ENCODE measurements around the gene CELSR1.

The CELSR1 gene

DNA sequence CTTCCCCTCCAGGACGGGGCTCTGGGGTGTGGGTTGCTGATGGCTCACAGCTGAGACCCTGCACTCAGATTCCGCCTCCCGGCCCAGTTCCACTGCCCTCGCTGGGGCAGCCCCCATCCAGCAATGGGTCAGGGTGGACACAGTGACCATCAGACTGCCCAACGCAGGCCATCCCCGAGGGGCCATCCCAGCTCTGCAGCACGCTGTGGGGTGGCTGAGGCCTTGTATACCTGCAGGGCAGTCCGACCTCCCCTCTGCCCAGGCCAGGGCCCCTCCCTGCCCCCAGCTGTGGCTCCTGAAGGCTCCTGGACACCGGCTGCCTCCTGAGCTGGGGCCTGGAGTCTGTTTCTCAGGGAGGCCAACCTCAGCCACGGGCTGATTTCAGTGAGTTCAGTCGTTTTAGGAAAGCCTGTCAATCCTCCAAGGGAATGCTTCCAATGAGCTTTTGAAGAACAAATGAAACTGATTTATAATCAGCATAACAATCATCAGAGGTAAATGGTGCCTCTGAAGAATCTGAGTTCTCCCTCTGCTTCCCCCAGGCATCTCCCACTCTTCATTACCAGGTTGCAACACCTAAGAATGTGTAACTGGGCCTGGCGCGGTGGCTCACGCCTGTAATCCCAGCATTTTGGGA lies 95.1 kb downstream of the CELSR1 start:
- FAIRE-seq (no peak), DNase-seq (ENCODE audit: insufficient read length) (no peak)
- no peak for TF ChIP-seq POLR2AphosphoS5 (IDR thresholded peaks at IDR 0.05; ENCODE audit: low read depth, low read length)
- no peak for TF ChIP-seq TAF1 (IDR thresholded peaks at IDR 0.05; ENCODE audit: borderline replicate concordance, low read depth, low read length)
- no peak for TF ChIP-seq POLR2A (IDR thresholded peaks at IDR 0.05; ENCODE audit: low read depth, low read length)

DNA sequence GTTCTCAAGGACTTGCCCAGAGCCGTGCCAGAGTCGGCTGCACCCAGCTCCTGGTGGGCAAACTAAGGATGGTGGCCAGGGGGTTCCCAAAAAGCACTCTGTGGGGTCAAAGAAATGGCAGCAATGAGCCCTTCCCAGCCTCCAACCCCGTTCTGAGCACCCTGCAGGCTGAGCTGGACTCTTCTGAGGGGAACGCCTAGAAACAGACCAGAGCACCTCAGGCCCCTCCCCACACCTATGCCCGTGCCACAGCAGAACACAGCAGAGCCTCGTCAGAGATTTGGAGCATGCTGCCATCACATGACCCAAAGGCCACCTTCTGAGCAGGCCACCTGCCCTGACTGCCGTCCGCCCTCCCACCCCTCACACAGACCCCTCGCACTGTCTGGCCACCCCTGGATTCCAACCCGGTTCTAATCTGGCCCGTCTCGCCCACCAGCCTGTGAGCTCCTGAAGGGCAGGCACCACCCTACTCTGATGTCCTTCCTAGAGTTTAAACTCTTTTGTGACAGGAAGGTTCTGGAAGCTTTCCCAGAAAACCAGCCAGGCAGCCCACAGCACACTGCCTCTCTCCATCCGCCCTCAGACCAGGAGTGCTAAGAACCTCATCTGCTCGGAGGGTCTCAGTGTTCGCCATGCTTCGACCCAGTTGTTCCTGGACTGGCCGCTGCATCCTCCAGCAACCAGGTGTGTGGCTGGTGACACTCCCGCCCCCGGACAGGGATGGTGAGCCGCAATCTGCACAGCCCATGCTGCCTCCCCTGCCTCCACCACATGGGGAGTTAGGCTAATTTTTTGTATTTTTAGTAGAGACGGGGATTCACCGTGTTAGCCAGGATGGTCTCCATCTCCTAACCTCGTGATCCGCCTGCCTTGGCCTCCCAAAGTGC lies 97.6 kb downstream of the CELSR1 start:
- FAIRE-seq (no peak), DNase-seq (ENCODE audit: insufficient read length) (no peak)
- no peak for TF ChIP-seq TAF1 (IDR thresholded peaks at IDR 0.05; ENCODE audit: borderline replicate concordance, low read depth, low read length)

DNA sequence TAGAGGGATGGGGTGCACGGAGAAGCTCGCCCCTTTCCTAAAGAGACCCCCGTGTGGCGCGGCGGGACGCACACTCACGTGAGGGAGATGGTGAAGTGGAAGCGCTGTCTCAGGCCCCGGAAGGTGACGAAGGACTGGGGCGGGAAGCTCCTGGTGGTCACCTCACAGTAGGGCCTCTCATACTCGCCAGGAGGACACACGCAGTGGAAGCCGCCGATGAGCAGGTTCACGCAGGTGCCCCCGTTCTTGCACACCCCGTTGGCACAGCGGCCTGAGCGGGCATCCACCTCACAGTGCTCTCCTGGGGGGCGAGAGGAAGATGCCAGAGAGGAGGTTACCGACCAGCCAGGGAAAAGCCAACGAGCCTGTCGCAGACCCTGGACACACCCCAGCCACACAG lies 98.3 kb downstream of the CELSR1 start:
- FAIRE-seq (no peak), DNase-seq (ENCODE audit: insufficient read length) (no peak)
- TF ChIP-seq TAF1 (IDR thresholded peaks at IDR 0.05; ENCODE audit: borderline replicate concordance, low read depth, low read length) (no peak), POLR2AphosphoS5 (IDR thresholded peaks at IDR 0.05; ENCODE audit: low read depth, low read length) (no peak)

DNA sequence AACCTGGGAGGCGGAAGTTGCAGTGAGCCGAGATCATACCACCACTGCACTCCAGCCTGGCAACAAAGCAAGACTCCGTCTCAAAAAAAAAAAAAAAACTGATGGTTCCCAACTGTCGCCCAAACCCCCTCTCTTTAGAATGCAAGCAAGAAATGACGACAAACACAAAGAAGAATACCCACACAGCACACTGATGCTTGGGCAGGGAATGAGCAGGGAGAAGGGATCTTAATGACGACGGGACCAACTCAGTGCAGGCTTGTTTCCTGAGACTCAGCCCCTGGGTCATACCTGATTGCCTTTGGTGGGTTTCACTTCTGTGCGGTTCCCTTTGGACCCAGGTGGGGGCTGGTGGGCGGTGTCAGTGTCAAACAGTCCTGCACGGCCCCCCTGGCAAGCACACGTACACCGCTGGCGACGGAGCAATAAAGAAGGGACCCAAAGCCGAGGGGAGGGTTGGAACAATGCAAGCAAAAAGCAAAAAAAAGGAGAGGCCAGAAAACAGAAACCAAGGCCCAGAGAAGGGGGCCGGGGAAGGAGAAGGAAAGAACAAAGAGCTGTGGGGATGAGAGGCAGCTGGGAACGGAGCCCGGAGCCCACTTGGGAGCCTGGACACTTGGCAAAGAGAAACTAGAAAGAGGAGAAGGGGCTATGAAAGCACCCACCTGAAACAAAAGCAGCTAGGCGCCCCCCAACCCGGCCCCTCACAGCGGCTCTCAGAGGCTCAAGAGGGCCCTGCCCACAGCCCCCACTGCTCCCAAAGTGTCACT lies 99.6 kb downstream of the CELSR1 start:
- DNase-seq (ENCODE audit: insufficient read length) (no peak), FAIRE-seq (no peak)
- no peak for TF ChIP-seq POLR2A (IDR thresholded peaks at IDR 0.05; ENCODE audit: low read depth, low read length)
- TF ChIP-seq TAF1 (IDR thresholded peaks at IDR 0.05; ENCODE audit: borderline replicate concordance, low read depth, low read length), result no peak
- TF ChIP-seq POLR2AphosphoS5 (IDR thresholded peaks at IDR 0.05; ENCODE audit: low read depth, low read length), result no peak

DNA sequence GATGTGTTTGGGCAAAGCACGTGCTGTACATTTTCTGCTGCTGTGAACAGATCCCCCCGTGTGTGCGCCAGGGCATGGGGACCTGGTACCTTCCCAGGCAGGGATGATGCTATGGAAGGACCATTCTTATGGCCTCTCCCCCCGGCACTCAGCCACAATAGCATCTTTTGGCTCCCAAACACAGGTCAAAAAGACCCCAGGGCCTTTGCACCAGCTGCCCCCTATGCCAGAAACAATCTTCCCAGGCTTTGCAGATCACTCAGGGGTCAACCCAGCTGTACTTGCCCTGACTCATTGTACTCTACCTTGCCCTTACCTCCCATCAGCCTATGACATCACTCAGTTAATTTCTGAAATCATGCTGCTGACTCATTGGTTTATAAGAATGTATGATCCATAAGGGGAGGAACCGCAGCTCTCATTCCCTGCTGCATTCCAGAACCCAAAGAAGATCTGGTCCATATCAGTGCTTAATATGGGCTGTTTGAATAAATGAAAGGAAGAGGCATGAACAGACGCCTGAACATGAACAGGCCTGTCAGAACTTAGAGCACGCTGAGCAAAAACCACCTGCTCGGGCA lies 100.7 kb downstream of the CELSR1 start:
- FAIRE-seq (no peak), DNase-seq (ENCODE audit: insufficient read length) (no peak)
- no peak for TF ChIP-seq POLR2A (IDR thresholded peaks at IDR 0.05; ENCODE audit: low read depth, low read length)
- TF ChIP-seq POLR2AphosphoS5 (IDR thresholded peaks at IDR 0.05; ENCODE audit: low read depth, low read length), result no peak
- TF ChIP-seq TAF1 (IDR thresholded peaks at IDR 0.05; ENCODE audit: borderline replicate concordance, low read depth, low read length), result no peak

DNA sequence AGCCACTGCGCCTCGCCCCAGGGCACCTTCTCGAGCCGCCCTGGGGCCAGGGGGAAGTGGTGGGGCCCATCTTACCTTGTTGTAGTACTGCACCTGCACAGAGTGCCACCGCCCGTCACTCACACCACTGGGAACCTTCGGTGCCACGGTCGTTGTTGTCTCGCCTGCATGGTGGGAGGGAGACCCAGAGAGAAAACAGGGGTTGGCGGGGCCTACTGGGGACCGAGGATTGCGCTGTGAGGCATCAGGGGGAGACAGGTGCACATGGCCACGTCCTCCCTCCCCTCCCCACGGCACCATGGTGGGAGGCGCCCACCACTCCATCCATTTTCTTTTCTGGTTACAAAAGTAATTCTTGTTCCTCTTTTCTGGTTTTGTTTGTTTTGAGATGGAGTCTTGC lies 104.1 kb downstream of the CELSR1 start:
- no peak for DNase-seq (ENCODE audit: insufficient read length)
- FAIRE-seq, result no peak
- TF ChIP-seq TAF1 (IDR thresholded peaks at IDR 0.05; ENCODE audit: borderline replicate concordance, low read depth, low read length) (no peak), POLR2A (IDR thresholded peaks at IDR 0.05; ENCODE audit: low read depth, low read length) (no peak), POLR2AphosphoS5 (IDR thresholded peaks at IDR 0.05; ENCODE audit: low read depth, low read length) (no peak)

DNA sequence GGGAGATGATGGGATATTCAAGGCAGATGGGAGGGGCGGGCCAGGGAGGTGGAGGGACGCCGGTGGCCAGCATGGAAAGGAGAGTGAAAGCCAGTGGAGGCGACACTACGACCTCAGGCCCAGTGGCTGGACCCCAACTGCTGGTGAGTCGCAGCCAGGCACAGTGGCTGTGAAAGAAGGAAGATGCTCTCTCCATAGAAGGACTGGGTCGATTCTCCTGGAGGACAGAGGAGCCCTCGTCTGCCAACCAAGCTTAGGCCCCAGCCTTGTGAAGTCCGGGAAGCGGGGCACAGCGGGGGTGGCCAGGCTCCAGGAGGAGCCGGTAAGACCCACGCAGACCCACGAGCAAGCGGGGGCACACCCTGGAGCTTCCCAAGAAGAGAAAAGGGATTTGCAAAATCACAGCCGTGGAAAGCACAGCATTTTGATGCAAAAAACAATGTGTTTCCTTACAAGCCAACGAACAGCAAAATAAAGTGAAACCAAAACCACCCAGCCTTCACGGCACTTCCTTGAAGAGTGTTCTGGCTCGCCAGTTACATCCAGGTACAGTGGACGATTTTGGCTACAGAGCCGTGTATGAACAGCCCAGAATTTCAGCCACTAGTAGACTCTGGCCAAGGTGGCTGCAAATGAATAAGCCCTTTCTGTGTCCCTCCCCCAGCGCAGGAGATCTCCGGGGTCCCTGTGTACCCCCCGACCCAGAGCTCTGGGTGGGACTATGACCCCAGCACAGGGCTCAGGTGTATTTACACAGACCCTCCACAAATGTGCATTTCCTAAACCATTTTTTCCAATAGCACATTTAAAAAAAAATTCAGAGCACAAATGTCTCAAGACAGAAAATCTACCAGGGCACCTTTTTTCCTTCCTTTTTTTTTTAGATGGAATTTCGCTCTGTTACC lies 105.0 kb downstream of the CELSR1 start:
- FAIRE-seq (peak; percentile 50), DNase-seq (ENCODE audit: insufficient read length) (no peak)
- TF ChIP-seq TAF1 (IDR thresholded peaks at IDR 0.05; ENCODE audit: borderline replicate concordance, low read depth, low read length), result no peak
- TF ChIP-seq POLR2A (IDR thresholded peaks at IDR 0.05; ENCODE audit: low read depth, low read length), result no peak
- TF ChIP-seq POLR2AphosphoS5 (IDR thresholded peaks at IDR 0.05; ENCODE audit: low read depth, low read length), result no peak

DNA sequence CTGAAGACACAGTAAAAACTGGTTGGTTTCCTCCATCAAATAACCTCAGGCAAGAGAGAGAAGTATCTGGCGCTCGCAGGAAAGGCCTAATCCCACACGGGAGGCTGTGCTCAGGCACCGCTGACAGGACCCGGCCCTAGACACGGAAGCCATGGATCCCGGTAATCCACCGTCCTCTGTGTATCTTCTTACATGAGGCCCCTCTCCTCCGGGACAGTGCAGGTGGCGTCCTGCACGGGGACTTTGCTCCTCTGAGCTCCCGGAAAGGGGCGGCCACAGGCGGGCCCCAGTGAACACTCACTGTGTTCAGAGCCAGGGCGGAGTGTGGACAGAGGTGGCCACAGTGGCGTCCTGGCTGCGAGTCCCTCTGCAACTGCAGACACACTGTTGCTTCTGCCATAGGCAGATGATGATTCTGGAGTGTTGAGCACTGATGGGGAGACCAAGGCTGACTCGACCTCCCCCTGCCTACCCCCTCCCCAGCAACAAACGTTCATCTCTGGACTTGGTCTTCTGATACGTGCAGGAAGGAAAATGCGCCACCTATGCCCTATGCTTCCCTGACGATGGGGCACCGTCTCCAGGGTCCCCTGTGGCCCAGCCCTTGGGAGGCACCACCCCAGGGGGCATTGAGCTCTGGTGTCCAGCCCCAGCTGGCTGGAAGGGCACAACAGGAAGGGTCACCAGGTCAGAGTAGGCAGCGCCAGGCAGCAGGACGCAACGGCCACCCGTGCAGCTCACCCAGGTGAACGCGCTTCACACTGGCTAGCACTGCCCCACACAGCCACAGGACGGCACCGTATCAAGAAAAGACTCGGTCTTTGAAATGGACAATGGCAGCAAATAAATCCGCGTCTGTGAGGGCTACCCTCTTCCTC lies 106.2 kb downstream of the CELSR1 start:
- DNase-seq (ENCODE audit: insufficient read length) (no peak), FAIRE-seq (no peak)
- no peak for TF ChIP-seq TAF1 (IDR thresholded peaks at IDR 0.05; ENCODE audit: borderline replicate concordance, low read depth, low read length)
- no peak for TF ChIP-seq POLR2AphosphoS5 (IDR thresholded peaks at IDR 0.05; ENCODE audit: low read depth, low read length)
- no peak for TF ChIP-seq POLR2A (IDR thresholded peaks at IDR 0.05; ENCODE audit: low read depth, low read length)

DNA sequence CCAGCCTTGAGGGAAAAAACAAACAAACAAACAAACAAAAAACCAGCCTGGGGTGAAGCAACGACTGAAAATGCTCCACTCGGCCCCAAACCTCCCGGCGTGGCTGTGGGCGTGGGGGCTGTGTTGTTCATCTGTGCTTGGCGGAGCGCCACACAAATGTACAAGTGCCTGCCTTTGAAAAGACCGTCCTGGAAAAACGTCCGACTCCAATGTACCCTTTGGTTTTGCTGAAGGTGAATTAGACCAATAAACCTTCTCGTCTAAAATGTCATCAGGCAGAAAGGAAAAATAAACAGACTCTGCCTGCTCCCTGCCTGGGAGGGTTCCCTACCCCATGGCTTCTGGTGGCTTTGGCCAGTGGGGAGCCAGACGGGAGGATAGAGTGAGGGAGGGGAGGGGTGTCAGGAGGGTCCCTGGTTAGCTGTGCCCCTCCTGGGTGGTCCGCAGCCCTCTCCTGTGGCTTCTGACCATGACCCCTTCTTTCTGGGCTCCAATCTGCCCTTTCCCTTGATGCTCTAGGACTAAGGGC lies 108.0 kb downstream of the CELSR1 start:
- no peak for TF ChIP-seq TAF1 (IDR thresholded peaks at IDR 0.05; ENCODE audit: borderline replicate concordance, low read depth, low read length)
- no peak for TF ChIP-seq POLR2A (IDR thresholded peaks at IDR 0.05; ENCODE audit: low read depth, low read length)
- TF ChIP-seq POLR2AphosphoS5 (IDR thresholded peaks at IDR 0.05; ENCODE audit: low read depth, low read length), result no peak
- FAIRE-seq (no peak), DNase-seq (ENCODE audit: insufficient read length) (no peak)

All from GM12892 (cell line).